ENCODE data around the gene RIPPLY1.

RIPPLY1 gene, protein sequence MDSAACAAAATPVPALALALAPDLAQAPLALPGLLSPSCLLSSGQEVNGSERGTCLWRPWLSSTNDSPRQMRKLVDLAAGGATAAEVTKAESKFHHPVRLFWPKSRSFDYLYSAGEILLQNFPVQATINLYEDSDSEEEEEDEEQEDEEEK

DNA sequence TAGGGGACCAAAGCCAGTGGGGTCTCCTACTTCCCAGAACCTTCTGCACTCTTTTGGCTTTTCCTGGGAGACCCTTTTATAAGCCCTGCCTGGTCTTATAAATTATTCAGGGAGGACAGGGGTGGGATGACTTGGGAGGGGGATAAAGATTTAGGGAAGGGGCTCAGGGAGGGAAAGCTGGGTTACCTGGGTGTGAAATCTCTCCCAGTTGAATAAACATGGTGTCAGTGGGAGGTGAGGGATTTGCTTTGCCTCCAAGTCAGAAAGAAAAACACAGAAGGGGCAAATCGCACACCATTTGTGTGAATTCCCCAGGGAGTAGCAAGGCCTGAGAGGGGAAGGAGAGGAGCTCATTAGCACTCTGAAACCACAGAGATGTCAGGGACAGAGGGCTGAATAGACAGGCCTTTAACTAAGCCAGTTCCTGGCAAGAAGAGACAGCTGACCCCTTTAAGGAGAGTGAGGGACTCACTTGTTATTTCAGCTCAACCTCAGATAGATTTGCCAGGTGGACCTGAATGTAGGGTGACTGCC is at the start of gene RIPPLY1:
RIPPLY1 (minus strand) TSS at position 51 of the 534 bp plus-strand sequence. CDS start 54 bp downstream, outside the sequence.
- DNase-seq: no peak

DNA sequence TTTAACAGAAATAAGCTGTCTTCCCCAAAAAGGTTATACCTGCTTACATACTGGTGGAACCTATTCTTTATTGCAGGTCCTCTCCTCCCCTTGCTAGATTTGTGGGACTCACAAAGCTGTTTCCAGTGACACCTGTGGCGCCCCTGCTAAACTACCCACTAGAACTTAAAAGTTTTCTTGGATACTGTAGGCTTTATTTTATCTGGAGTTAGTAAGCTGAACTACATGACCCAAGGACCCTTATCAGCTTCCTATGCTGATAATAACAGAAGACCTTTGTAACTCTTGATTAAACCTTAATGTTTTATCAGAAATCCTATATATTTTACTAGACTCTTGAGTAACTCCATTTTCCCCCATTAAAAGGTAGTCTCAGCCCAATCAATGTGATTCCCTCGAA is 49.4 kb upstream of the RIPPLY1 start:
- DNase-seq: no peak

DNA sequence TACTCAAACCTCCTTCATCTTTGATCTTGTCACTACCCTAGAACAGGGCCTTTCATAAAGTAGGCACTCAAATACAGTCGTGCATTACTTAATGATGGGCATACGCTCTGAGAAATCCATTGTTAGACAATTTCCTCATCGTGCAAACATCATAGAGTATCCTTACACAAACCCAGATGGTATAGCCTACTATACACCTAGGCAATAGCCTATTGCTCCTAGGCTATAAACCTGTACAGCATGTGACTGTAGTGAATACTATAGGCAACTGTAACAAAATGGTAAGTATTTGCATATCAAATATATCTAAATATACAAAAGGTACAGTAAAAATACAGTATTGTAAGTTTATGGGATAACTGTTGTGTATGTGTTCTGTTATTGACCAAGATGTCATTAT is 48.9 kb upstream of the RIPPLY1 start:
- DNase-seq: no peak

DNA sequence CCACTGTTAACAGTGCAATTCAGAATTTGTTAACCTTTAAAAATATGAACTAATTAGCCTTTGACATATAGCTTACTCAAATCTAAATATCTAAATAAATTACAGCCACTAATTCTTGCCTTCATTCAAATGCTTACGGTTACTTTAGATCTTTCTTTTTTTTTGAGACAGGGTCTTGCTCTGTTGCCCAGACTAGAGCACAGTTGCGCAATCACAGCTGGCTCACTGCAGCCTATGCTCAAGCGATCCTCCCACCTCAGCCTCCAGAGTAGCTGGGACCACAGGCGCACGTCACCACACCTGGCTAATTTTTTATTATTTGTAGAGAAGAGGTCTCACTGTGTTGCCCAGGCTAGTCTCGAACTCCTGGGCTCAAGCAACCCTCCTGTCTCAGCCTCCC is 48.1 kb upstream of the RIPPLY1 start:
- no peak for DNase-seq

DNA sequence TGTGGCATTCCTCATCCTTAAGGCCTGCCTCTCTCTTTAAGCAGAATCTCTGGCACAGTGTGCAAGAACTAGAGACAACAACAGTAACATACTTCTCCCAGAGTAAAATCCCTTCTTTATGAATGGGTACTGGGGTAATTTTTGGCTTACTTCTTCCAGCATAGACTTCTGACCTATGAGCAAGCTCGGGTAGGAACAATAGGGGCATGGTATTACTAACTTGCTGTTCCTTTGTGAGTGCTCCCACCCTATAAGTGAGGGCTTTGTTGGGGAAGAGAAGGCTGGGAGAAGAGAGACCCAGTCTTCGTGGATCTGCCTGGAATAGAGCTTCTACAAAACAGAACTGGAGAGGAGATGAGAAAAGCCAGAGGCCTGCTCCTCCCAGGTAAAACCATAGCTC is 47.2 kb upstream of the RIPPLY1 start:
- DNase-seq: no peak

DNA sequence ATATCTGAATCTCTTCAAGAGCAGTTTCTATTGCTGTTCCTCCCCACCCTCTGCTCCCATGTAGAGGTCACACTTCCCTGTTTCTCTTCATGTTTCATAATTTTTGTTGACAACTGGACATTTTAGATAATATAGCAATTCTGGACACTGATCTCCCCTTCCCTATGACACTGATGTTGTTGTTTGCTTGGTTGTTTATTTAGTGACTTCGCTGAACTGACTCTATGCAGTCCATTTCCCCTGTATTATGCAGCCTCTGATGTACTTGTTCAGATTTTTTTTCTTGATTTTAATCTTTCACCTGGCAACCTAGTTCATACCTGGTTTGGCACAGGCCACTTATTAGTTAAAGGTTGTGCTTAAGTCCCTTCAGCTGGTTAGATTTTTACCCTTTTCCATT is 46.2 kb upstream of the RIPPLY1 start:
- no peak for DNase-seq

DNA sequence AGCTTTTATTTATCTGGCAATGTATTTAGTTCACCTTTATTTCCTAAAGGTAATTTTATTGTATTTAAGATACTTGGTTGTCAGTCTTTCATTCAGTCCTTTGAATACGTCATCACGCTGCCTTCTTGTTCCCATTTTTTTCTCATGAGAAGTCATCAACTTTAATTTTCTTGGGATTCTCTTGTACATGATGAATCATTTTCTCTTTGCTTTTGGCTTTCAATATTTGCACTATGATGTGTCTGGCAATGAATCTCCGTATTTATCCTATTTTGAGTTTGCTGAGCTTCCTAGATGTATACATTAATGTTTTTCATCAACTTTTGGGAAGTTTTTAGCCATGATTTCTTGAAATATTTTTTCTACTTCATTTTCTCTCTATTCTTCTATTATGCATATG is 45.5 kb upstream of the RIPPLY1 start:
- no peak for DNase-seq

DNA sequence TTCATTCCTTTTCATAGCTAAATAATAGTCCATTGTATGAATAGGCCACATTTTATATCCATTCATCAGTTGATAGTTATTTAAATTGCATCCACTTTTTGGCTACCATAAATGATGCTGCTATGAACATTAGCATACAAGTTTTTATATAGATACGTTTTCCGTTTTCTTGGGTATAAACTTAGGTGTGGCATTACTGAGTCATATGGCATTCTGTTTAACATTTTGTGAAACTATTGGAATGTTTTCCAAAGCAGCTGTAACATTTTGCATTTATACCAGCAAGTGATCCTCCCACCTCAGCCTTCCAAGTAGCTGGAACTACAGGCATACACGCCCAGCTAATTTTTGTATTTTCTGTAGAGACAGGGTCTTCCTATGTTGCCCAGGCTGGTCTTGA is 43.3 kb upstream of the RIPPLY1 start:
- DNase-seq: no peak

DNA sequence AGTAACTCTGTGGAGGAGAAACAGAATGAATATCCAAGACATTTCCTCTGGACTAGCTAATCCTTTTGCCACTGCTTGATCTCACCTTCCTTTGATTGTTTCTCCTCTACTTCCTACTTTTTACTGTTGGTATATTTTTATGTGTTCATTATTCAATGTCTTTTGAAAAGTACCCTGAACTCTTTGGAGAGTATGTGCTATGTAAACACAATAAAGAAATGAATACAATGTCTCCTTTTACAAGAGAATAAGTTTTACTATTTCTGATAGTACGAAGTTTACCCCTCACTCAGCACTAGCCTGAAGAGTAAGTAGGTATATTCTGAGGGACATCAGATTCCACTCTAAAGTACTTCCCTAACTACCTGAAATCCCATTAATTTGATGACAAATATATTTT is 36.9 kb upstream of the RIPPLY1 start:
- DNase-seq: no peak

DNA sequence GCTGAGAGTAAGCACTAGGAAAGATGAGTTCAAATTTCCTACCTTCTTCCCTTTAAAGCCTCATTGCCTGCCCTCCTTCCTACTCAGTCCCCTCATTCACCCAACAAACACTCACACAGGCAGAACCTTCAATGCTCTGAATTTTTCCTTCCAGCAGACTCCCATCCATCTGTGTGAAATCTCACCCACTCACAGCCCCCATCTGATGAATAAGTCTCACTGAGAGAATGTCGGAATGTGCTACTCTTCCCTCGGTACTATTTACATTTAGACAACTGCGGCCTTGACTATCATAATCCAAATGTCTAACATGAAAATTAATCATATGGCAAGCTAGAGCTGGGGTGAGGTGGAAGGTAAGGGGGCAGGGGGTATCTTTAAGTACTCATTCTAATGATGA is 36.4 kb upstream of the RIPPLY1 start:
- DNase-seq: no peak

DNA sequence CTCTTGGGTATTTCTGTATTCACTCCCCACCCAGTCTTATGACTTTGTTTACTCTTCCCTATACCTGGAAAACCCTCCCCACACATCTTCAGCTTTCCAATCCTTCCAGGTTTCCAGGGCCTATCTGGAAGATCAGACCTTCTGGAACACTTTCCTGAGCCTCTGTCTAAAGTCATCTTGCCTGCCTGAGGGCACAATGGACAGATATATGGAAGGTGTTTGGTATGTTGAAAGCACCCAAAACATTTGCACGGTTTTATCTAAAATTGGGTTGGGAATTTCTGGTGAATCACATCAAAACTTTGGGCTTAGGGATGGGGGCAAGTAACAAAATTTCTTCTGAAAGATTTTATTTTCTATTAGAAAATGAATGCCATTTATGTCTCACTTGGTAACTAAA is 33.1 kb upstream of the RIPPLY1 start:
- no peak for DNase-seq

DNA sequence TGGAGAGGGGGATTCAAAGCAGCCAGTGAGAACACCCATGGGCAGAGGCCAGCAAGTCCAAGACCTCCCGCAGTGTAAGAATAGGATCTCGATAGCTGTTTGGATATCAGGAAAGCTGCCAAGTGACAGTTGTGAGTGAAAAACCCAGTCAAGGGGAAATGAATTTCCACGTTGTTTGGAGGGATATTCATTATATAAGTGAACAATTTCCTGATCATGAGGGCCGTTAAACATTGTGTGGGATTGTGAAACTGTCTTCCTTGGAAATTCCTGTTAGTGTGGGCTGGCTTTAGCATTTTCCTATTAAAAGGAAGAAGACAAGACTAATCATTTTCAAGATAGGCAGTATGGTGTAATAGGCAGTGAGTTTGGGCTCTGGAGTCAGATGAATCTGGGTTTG is 32.0 kb upstream of the RIPPLY1 start:
- peak; percentile 18 for DNase-seq

DNA sequence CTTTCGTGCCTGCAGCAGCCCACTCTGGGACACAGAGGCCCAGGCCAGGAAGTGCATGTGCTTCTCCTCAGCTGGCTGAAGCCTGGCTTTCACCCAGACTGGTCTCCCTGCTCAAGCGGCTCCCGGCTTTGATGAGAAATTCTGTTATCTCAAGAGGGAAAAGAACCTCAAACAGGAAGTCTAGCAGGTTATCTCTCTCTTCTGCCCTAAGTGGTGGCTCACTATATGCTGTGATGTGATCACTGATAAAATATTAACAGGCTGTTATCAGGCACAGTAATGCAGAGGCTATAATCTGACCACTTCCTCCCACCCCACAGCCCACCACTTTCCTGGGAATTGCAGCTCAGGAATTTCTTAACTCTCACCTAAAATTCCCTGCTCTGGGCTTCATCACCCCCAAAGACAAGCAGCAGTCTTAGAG is 30.4 kb upstream of the RIPPLY1 start:
- no peak for DNase-seq

DNA sequence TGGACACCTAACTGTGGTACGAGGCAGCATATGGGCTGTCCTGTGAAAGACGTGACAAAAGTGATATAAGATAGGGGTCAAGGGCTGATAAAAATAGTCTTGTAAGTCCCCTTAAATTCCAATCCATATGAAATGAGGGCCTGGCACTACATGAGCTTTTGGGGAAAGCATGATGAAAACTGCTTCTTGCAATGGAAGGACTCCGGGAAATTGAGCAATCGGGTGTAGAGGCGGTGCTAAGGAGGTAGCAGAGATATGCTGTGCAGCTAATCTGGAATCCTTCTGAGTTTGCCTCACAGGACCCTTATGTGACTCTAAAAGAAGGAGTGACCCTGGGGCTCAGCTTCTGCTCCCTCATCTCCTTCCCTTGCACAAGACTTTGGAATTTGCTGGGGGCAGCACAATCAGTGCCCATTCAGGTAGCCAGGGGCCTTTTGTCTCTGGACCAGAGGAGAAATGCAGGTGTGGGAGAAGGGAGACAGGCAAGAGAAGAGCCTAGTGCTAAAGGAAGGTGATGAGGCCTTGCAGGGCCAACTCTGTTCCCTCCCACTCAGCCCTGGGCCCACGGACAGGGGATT is 29.9 kb upstream of the RIPPLY1 start:
- no peak for DNase-seq

DNA sequence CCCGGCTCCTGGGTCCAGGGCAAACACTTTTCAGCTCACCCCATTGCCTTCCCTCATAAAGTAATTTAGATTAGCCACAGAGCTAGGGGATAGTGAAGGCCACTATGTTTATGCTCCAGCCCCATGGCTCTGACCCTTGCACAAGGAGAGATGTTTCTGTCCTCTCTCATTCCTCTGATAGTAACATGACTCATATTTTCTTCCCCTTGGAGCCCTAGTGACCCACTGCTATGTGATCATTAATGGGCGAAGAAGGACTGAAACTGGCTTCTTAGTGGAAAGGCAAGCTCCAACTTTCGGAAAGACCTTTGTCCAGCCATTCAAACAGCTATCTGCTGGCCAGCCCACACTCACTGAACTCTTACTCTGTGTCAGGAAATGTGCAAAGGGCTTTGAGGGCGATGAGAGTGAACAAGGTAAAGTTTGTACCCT is 29.4 kb upstream of the RIPPLY1 start:
- DNase-seq: no peak

DNA sequence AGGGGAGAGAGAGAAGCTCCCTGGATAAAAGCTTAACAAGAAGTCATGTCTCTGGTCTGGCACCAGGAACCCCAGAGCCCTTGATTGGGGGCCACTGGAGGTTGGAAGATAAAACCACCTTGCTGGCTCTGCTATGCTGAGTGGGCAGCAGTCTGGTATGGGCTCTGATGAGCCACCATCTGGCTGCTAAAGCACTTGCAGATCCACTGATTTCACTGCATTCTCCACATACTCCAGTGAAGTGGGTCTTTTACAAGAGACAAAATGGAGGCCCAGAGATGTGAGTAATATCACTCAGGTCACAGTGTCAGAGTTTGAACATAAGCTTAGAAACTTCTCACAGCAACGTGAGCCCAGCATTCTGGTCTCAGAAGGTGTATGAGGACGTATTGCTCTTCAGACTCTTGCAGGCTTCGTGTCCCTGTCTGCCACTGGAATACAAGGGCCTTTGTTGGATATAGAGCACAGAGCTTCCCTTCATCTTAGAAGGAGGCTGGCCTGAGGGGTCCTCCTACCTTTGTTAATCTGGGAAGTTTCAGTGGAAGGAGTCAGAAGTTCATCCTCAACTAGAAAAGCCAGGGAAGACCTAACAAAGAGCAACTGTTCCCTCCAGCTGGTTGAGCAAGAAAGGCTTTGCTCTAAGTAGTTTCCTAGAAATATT is 28.8 kb upstream of the RIPPLY1 start:
- no peak for DNase-seq

DNA sequence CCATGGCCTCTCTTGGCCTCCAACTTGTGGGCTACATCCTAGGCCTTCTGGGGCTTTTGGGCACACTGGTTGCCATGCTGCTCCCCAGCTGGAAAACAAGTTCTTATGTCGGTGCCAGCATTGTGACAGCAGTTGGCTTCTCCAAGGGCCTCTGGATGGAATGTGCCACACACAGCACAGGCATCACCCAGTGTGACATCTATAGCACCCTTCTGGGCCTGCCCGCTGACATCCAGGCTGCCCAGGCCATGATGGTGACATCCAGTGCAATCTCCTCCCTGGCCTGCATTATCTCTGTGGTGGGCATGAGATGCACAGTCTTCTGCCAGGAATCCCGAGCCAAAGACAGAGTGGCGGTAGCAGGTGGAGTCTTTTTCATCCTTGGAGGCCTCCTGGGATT is 25.1 kb upstream of the RIPPLY1 start:
- no peak for DNase-seq

DNA sequence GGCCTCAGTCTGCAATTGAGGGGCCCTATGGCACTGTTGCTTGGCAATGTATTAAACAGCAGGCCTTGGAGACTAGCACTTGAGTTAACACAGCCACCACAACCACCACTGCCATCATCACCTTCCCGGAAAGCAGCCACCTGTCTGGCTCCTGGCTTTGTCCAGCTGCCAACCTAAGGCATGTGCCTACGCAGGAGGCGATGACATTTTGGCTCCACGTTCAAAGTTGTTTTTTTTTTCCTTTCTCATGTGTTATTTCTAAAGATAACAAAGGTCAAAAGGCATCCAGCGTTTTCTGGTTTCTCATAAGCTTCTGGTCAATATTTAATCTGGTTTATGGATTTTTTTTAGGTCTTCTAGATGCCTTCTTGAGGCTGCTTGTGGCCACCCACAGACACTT is 24.6 kb upstream of the RIPPLY1 start:
- DNase-seq: no peak

DNA sequence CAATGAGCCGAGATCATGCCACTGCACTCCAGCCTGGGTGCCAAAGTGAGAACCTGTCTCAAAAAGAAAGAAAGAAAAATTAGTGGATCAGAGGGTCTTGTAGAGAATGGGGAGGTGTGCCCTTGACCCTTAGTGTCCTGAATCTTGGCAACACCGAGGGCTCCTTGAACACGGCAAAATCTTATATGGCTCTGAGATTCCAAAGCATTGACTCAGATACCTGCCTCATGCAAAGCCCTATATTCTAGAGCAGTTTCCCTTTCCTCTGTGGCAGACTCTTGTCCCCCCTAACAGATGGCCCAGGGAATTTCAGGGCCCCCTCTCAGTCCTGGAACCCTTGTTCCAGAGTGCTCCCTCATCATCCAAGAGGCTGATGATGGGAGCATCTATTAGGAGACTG is 23.9 kb upstream of the RIPPLY1 start:
- no peak for DNase-seq

DNA sequence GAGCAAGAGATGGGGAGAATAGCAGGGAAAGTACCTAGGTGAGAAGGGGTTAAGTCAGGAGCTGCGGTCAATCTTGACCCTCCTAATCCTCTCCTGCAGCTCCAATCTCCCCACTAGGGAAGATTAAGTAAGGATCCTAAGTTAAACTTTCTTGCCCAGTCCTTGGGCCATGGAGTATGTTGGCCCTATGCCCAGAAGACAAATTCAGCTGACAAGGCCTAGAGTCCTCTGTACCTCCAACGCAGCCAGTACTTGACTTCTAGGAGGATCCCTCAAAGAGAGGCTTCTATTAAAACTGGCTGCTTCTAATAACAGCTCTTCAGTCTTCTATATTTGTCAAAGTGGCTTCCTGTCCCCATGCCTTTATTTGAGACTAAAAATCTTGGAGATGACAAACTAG is 18.5 kb upstream of the RIPPLY1 start:
- DNase-seq: no peak

DNA sequence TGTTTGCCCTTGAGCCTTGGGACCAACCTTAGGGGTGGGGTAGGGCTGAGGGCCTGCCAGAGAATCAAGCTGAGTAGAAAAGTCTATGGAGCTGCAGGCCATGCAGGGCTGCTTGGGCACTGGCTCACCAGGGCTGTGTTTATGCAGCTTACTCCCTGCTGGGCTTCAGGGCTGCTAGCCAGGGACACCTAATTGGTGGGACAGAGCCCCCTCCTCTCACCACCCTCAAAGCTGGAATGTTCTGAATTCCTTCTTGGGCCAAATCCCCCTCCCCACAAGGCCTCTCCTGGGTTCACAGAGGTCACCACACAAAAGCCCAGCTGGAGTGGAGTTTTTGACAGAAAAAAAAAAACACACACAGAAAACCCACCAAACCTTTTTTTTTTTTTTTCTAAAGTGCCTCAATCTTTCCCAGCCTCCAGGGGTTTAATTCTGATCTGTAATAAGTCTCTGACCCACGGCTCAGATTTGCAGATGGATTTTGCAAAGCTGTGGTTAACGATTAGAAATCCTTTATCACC is 16.9 kb upstream of the RIPPLY1 start, which contains the start of gene CLDN2:
CLDN2 (plus strand) TSS at position 471 of the 521 bp plus-strand sequence. CDS start 7,827 bp downstream, outside the sequence.
- DNase-seq: no peak

DNA sequence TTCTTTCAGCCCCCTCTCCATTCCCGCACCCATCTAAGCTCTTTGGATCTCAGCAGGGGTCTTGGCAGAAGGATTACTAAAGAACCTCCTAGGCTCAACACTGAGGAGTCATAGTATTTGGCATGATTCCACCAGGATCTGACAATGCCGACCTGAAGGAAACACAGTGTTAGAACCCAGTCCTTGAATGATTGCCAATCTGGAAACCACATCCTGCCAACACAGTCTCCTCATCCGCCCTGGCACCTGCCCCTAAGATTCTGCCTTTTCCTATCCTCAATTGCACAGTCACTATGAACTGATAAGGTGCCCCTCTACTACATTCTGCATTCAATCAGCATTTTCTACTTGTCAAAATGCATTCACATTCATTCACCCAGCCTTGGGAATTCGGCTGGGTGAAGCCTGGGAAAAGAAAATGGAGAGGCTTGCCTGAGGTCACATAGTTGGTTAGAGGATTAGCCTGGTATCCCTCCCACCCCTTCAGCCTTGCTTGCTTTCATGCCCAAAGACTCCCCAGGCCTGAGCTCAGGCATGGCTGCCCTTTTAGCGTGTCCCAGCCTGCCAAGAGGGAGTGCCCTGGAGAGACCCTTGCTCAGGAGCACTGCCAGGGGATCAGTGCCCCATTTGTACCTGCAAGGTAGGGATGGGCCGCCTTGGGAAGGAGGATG is 14.8 kb upstream of the RIPPLY1 start:
- no peak for DNase-seq

DNA sequence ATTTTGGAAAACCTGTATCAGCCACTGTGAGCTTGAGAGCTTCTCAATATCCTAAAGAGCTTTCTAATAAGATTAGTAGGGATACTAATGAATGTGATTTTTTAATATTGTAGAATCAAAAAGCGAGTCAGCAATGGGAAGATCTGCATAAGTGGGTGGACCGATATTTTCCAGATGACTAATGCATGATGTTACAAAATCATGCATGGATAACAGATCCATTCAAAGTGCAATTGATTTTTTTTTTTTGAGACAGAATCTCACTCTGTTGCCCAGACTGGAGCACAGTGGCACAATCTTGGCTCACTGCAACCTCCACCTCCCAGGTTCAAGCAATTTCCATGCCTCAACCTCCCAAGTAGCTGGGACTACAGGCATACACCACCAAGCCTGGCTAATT is 9.7 kb upstream of the RIPPLY1 start:
- DNase-seq: no peak

DNA sequence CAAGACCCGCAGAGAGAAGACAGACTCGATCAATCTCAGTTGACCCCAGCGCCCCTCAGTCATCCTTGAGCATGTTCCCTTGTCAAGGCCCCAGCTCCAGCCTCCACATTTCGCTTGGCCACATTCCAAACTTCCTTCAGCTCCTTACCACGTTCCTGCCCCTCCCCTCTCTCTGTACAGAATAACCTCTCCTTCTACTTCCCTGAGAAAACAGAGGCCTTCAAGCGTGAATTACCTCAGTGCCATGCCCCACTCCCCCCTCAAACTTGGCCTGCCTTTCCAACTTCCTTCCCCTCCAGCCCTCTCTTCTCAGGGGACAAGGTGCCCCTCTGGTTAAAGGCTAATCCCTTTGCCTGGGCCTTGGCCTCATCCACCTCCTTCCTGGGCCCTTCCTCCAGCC is 3.2 kb upstream of the RIPPLY1 start:
- no peak for DNase-seq
